HepG2 (cell line): ENCODE measurements around the gene KREMEN1. TPM values are rescaled to one million over a fixed set of nuclear protein-coding genes. Genes with fewer than 3 reads are reported as not detected.
A peak's percentile ranks its signal among the peaks of the same experiment; 100 is the strongest.

Experiments used
- ATAC-seq: fragments of 200-7000 bp; cut with Tn5 transposase; 3 replicates; pipeline ENCODE4 v1.9.1; 2020; ENCODE audit warnings: mild to moderate bottlenecking, moderate library complexity
- BruUV-seq: library from RNA; stranded (reverse); fragments of 400-500 nt; replicated peaks from 2 replicates; lab custom pipeline; 2021; lab: Mats Ljungman, UMichigan
- CTCF ChIA-PET: fragments of 300-600 bp; formaldehyde crosslinking; extraction: SDS; loops from one replicate; lab custom pipeline; 2021; ENCODE audit warnings: low total read pairs, inconsistent platforms, low intra/inter-chr PET ratio; lab: Yijun Ruan, JAX
- POLR2A ChIA-PET: fragments of 350-600 bp; sonication (Branson Sonifier 250); formaldehyde crosslinking; loops from one replicate; lab custom pipeline; 2020; ENCODE audit warnings: antibody characterized with exemption, inconsistent platforms; lab: Yijun Ruan, JAX
- DNase-seq: peaks from one replicate; pipeline ENCODE4 v3.0.0-alpha.2; 2015; ENCODE audit warnings: low spot score
- FAIRE-seq: peaks from 3 replicates; lab custom pipeline; 2011; peaks lifted over from hg19 to GRCh38; lab: Jason Lieb, UNC
- H2AFZ ChIP-seq: one replicate; pipeline ENCODE4 v1.6.1; 2011; ENCODE audit warnings: low read length, inconsistent platforms
- H3K27ac ChIP-seq: fragments of 300-600 bp; 3 replicates; pipeline ENCODE4 v1.8.0; 2011; ENCODE audit warnings: mixed run types, mild to moderate bottlenecking, mixed read lengths, low read length, inconsistent platforms; ENCODE audit not compliant: insufficient read depth; ENCODE audit errors: extremely low read length
- H3K27me3 ChIP-seq, 2 experiments: fragments of 200-600 bp in 1 of 2; 2 replicates in 1 of 2; 3 replicates in 1 of 2; pipeline versions ENCODE4 v1.6.0 to v1.8.0; 2011; ENCODE audit warnings: low read length in 2 of 2, mild to moderate bottlenecking in 2 of 2, moderate library complexity in 2 of 2, inconsistent platforms in 1 of 2; ENCODE audit not compliant: insufficient read depth in 2 of 2, control insufficient read depth in 1 of 2
- H3K36me3 ChIP-seq, 2 experiments: fragments of 200-600 bp in 1 of 2; replicated peaks in 1 of 2; 2 replicates in 1 of 2; 3 replicates in 1 of 2; pipeline versions ENCODE4 v1.5.1 to v1.8.0; 2011; ENCODE audit warnings: low read length in 2 of 2, inconsistent platforms in 1 of 2; ENCODE audit not compliant: insufficient read depth in 2 of 2, control insufficient read depth in 1 of 2
- H3K4me1 ChIP-seq: 2 replicates; pipeline ENCODE4 v1.5.1; 2012; ENCODE audit warnings: low read length, inconsistent platforms; ENCODE audit not compliant: insufficient read depth
- H3K4me2 ChIP-seq: 2 replicates; pipeline ENCODE4 v1.6.0; 2011; ENCODE audit warnings: low read depth, low read length, inconsistent platforms
- H3K4me3 ChIP-seq, 3 experiments: fragments of 200-600 bp in 1 of 3; sonication (generic), shearing (Covaris generic) in 1 of 3; replicated peaks in 1 of 3; 2 replicates each; pipeline ENCODE4 v1.5.1; 2011 to 2016; ENCODE audit warnings: low read length in 3 of 3, inconsistent platforms in 2 of 3, low read depth in 2 of 3, mild to moderate bottlenecking in 2 of 3, control low read depth in 1 of 3, mixed read lengths in 1 of 3; ENCODE audit not compliant: insufficient read depth in 1 of 3
- H3K79me2 ChIP-seq: one replicate; pipeline ENCODE4 v1.6.1; 2011; ENCODE audit warnings: low read length, inconsistent platforms; ENCODE audit not compliant: insufficient read depth
- H3K9ac ChIP-seq: 2 replicates; pipeline ENCODE4 v1.6.0; 2011; ENCODE audit warnings: mild to moderate bottlenecking, low read depth, low read length, inconsistent platforms; ENCODE audit not compliant: insufficient read depth
- H3K9me3 ChIP-seq: 2 replicates; pipeline ENCODE4 v1.5.1; 2012; ENCODE audit warnings: mild to moderate bottlenecking, low read length
- H4K20me1 ChIP-seq: 2 replicates; pipeline ENCODE4 v1.6.0; 2011; ENCODE audit warnings: inconsistent platforms, mild to moderate bottlenecking, low read length, moderate library complexity; ENCODE audit not compliant: insufficient read depth
- ARNTL ChIP-seq: sonication (generic); formaldehyde crosslinking; IDR thresholded peaks from 2 replicates; pipeline ENCODE4 v1.4.0; 2020; ENCODE audit warnings: mild to moderate bottlenecking, missing genetic modification reagents
- DNMT1 ChIP-seq: sonication (generic); formaldehyde crosslinking; IDR thresholded peaks from 2 replicates; pipeline ENCODE4 v1.5.1; 2020; ENCODE audit warnings: mild to moderate bottlenecking, missing genetic modification reagents
- FOXA1 ChIP-seq, 2 experiments: fragments of 450-650 bp in 1 of 2; sonication (generic) in 1 of 2; formaldehyde crosslinking in 1 of 2; IDR thresholded peaks; 2 replicates each; pipeline versions ENCODE4 v1.4.0 to v1.6.1; 2016 to 2020; ENCODE audit warnings: missing genetic modification reagents in 1 of 2
- KDM5A ChIP-seq: fragments of 200-600 bp; sonication (generic); IDR thresholded peaks from 2 replicates; pipeline ENCODE4 v1.7.0; 2018; ENCODE audit warnings: antibody characterized with exemption, mild to moderate bottlenecking, low read length, borderline replicate concordance
- MAFF ChIP-seq: IDR thresholded peaks from 2 replicates; pipeline ENCODE4 v1.6.1; 2011; ENCODE audit warnings: low read depth, low read length, improper control_type of control experiment
- MAFK ChIP-seq, 2 experiments: IDR thresholded peaks in 1 of 2; conservative IDR thresholded peaks in 1 of 2; 2 replicates each; pipeline ENCODE4 v1.6.1; 2011; ENCODE audit warnings: improper control_type of control experiment in 2 of 2, low read length in 2 of 2
- RFXANK ChIP-seq: IDR thresholded peaks from 2 replicates; pipeline ENCODE4 v1.6.1; 2016
- SRSF1 ChIP-seq: fragments of 200-400 bp; formaldehyde crosslinking; optimal IDR thresholded peaks from 2 replicates; pipeline ENCODE3; 2017; ENCODE audit warnings: mild to moderate bottlenecking, low read depth, low read length, moderate library complexity
- ZNF274 ChIP-seq: sonication (generic); formaldehyde crosslinking; IDR thresholded peaks from 2 replicates; pipeline ENCODE4 v1.5.1; 2020; ENCODE audit warnings: mild to moderate bottlenecking, missing genetic modification reagents
- ZNF556 ChIP-seq: sonication (generic); formaldehyde crosslinking; IDR thresholded peaks from 2 replicates; pipeline ENCODE4 v1.4.0; 2020; ENCODE audit warnings: mild to moderate bottlenecking, missing genetic modification reagents, borderline replicate concordance
- ZNF850 ChIP-seq: sonication (generic); formaldehyde crosslinking; conservative IDR thresholded peaks from 2 replicates; pipeline ENCODE4 v1.9.0; 2021; ENCODE audit warnings: mild to moderate bottlenecking, missing genetic modification reagents
- ZNF891 ChIP-seq: sonication (generic); formaldehyde crosslinking; IDR thresholded peaks from 2 replicates; pipeline ENCODE4 v1.5.0; 2020; ENCODE audit warnings: mild to moderate bottlenecking, missing genetic modification reagents
- WGBS: methylation state at CpG from one replicate; pipeline ENCODE4 v1.1.6; 2017; ENCODE audit warnings: low lambda C conversion rate; 5-methylcytosine and 5-hydroxymethylcytosine counted together
- in situ Hi-C: cut with HindIII; loops from 2 replicates; pipeline ENCODE4 v1.10.0; 2017; ENCODE audit warnings: low pct_unique_long_range_greater_than_20kb; ENCODE audit not compliant: extremely low pct_ligation_motif_present
- intact Hi-C: fragments of 100-400 bp; cut with micrococcal nuclease; formaldehyde crosslinking; loops from one replicate; pipeline ENCODE4 v1.10.0; 2022; ENCODE audit not compliant: unreplicated experiment
- polyA plus RNA-seq, 8 experiments: library from polyadenylated mRNA; depleted of rRNA in 3 of 8; stranded (reverse) in 7 of 8; unstranded in 1 of 8; fragments of >200 nt; fragmentation: Illumina TruSeq in 4 of 8; extraction: Trizol in 4 of 8; gene quantifications; 2 replicates each; pipeline versions ENCODE4 v1.2.1 to v1.2.3, GENCODE V29; 2011 to 2016; ENCODE audit warnings: low read depth in 4 of 8, missing spikeins in 1 of 8, mixed read lengths in 1 of 8; ENCODE audit not compliant: insufficient read depth in 1 of 8
- total RNA-seq, 5 experiments: library from RNA; depleted of rRNA; stranded (reverse); fragments of >200 nt; fragmentation: Illumina TruSeq; extraction: Trizol; gene quantifications; 2 replicates each; pipeline ENCODE4 v1.2.3, GENCODE V29; 2016; ENCODE audit warnings: low read depth in 1 of 5
- TF ChIP-seq, protein P1 (sequence below): sonication (generic); formaldehyde crosslinking; IDR thresholded peaks from 2 replicates; pipeline ENCODE4 v1.5.0; 2020; ENCODE audit warnings: missing genetic modification reagents
- TF ChIP-seq, protein P2 (sequence below): sonication (generic); formaldehyde crosslinking; IDR thresholded peaks from 2 replicates; pipeline ENCODE4 v1.9.0; 2022; ENCODE audit warnings: low read depth, missing genetic modification reagents

Gene KREMEN1
- total and polyA plus RNA-seq, 2 of the 13 experiments (the other 11 are each of a cell fraction or from before 2014, with no cell fraction given): 9.8 to 13.8 TPM

DNA sequence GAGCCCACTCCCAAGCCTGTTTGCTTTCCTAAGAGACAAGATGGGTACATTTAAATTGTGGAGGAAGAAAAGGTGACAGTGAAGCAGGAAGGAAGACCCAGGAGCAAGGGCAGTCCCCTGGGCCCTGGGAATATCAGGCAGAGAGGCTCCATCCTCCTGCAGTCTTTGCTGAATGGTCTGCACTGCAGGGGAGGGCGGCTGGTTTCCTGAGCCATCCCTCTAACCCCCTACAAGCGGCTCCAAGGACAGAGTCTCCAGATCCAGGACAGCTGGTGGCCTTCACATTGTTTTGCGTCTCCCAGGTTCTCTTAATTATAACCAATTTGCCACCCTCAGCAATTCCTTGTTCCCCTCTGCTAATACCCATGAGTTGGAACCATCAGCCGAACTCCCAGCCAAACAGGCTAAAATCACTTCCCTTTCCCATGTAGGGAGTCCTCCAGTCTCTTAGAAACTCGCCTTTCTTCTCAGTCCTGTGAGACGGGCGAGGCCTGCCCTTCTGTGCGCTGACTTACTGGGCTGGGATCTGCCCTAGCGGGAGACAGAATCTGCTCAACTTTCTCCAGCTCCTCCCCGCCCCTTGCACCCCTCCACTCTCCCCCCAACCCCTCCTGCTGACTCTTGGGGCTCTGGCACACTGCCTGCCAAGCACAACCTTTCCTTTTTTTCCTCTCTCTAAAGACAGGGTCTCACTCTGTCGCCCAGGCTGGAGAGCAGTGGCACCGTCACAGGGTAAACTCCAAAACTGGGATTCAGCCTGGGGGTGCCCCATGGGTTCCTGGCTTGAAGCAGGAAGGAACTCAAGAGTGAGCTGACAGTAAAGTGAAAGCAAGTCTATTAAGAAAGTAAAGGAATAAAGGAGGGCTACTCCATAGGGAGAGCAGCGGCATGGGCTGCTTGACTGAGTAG, 79.5 kb downstream of the KREMEN1 start:
- H3K4me2 ChIP-seq: no peak overlapping the region
- H3K4me1 ChIP-seq: peaks cover 35% of the 10 kb centered on the region
- no peaks in the 10 kb centered on the region for H3K27me3 ChIP-seq
- FAIRE-seq: no peak
- H4K20me1 ChIP-seq: no peaks in the 10 kb centered on the region
- no peak for ATAC-seq
- 90% methylated on average over 12 of the region's 13 CpGs for WGBS
- POLR2A ChIA-PET: no interaction called here
- DNase-seq: no peak
- CTCF ChIA-PET: interaction anchor here (2.3 kb wide), 1 partner anchor 297 kb away, joined by 7 read pairs; no protein-coding TSS in a partner anchor
- no peak overlapping the region for H2AFZ ChIP-seq
- H3K79me2 ChIP-seq: no peaks in the 10 kb centered on the region
- no peaks in the 10 kb centered on the region for H3K36me3 ChIP-seq
- no peak overlapping the region for H3K27ac ChIP-seq
- no peak for TF ChIP-seq ZNF891 (CRISPR knock-in tag)
- TF ChIP-seq, protein P1, sequence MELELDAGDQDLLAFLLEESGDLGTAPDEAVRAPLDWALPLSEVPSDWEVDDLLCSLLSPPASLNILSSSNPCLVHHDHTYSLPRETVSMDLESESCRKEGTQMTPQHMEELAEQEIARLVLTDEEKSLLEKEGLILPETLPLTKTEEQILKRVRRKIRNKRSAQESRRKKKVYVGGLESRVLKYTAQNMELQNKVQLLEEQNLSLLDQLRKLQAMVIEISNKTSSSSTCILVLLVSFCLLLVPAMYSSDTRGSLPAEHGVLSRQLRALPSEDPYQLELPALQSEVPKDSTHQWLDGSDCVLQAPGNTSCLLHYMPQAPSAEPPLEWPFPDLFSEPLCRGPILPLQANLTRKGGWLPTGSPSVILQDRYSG (CRISPR knock-in tag): no peak
- TF ChIP-seq ZNF556 (CRISPR knock-in tag): no peak
- TF ChIP-seq FOXA1 (IDR thresholded peaks at IDR 0.05): no peak
- no peak for TF ChIP-seq FOXA1 (CRISPR knock-in tag; IDR thresholded peaks at IDR 0.05)
- no peak for TF ChIP-seq ZNF274 (CRISPR knock-in tag)
- TF ChIP-seq, protein P2, sequence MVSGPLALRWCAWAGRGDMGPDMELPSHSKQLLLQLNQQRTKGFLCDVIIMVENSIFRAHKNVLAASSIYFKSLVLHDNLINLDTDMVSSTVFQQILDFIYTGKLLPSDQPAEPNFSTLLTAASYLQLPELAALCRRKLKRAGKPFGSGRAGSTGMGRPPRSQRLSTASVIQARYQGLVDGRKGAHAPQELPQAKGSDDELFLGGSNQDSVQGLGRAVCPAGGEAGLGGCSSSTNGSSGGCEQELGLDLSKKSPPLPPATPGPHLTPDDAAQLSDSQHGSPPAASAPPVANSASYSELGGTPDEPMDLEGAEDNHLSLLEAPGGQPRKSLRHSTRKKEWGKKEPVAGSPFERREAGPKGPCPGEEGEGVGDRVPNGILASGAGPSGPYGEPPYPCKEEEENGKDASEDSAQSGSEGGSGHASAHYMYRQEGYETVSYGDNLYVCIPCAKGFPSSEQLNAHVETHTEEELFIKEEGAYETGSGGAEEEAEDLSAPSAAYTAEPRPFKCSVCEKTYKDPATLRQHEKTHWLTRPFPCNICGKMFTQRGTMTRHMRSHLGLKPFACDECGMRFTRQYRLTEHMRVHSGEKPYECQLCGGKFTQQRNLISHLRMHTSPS (CRISPR knock-in tag): no peak
- TF ChIP-seq ZNF850 (CRISPR knock-in tag): no peak
- no peak for TF ChIP-seq SRSF1
- TF ChIP-seq MAFK (conservative IDR thresholded peaks at IDR 0.05 in 1 of 2, IDR thresholded peaks at IDR 0.05 in 1 of 2; ENCODE audit: low read length in 2 of 2): peak; percentile 65 to 85; a peak in 3 of 4 replicates
- no peak for TF ChIP-seq KDM5A
- TF ChIP-seq ARNTL (CRISPR knock-in tag): no peak
- peak; percentile 56 for TF ChIP-seq MAFF
- no peak for TF ChIP-seq RFXANK (CRISPR knock-in tag)
- TF ChIP-seq DNMT1 (CRISPR knock-in tag): no peak
- H3K9me3 ChIP-seq: no peaks in the 10 kb centered on the region
- BruUV-seq: no TSS peak
- intact Hi-C loops: loop anchor here (5.0 to 10.0 kb wide), 3 partner anchors 80 to 297 kb away; partner anchors contain the start of gene KREMEN1
- in situ Hi-C loops: loop anchor here (5.0 kb wide), 1 partner anchor 80 kb away; the partner anchor contains the start of gene KREMEN1
- H3K4me3 ChIP-seq: no peak overlapping the region
- H3K9ac ChIP-seq: no peak overlapping the region
